Muscle of back (tissue), 11 donors: Measurements from ENCODE around the gene TRIM43B. TPM values are rescaled to one million over a fixed set of nuclear protein-coding genes. Genes with fewer than 3 reads are reported as not detected.
"Not testable (repeated sequence)": the region's sequence is repeated elsewhere in the genome, so short reads cannot be mapped to it uniquely, and the experiment has no call there.

Experiments used
- DNase-seq, 3 donors: peaks; one replicate each; pipeline versions ENCODE4 v3.0.0 to v3.0.0-alpha.2; 2013
- polyA plus RNA-seq, 10 donors: library from polyadenylated mRNA; unstranded; fragments of 120-200 nt; gene quantifications; one replicate each; pipeline ENCODE4 v1.2.1, GENCODE V29; 2013; ENCODE audit not compliant: insufficient read length in 10 of 10

TRIM43B gene
- polyA plus RNA-seq, 10 donors: not detected

GRCh38 chr2:95433973-95434372, 50.6 kb downstream of the TRIM43B start:
- DNase-seq: not testable (repeated sequence)

- not testable (repeated sequence) for DNase-seq
These were observed 51.2 kb downstream of the TRIM43B start for GRCh38 chr2:95433373-95433772.

GRCh38 chr2:95429748-95430467, 54.6 kb downstream of the TRIM43B start:
- not testable (repeated sequence) for DNase-seq

GRCh38 chr2:95427196-95427867, 57.2 kb downstream of the TRIM43B start:
- DNase-seq: not testable (repeated sequence)

Other genes starting within 250 kb of the TRIM43B start
- 1 to 10 TPM in 7 of 10 donors, under 1 TPM in 3; 0.35 to 3.5 (median 1.3) TPM for gene PROM2, start 210.3 kb downstream of the TRIM43B start, polyA plus RNA-seq
- gene KCNIP3, start 187.4 kb downstream of the TRIM43B start, polyA plus RNA-seq: 10 to 100 TPM in 1 of 10 donors, 1 to 10 TPM in 9; 4.9 to 10.5 (median 6.3) TPM
- gene FAHD2A, start 82.0 kb downstream of the TRIM43B start, polyA plus RNA-seq: 10 to 100 TPM; 18.1 to 27.1 (median 19.1) TPM
- under 1 TPM in 1 of 10 donors, not detected in 9; 0.11 TPM for gene TRIM43, start 107.2 kb upstream of the TRIM43B start, polyA plus RNA-seq